Omental fat pad (tissue), 4 donors: ENCODE data around the gene ABHD4. TPM values are rescaled to one million over a fixed set of nuclear protein-coding genes. Genes with fewer than 3 reads are reported as not detected.
A peak's percentile ranks its signal among the peaks of the same experiment; 100 is the strongest.
"Not testable (repeated sequence)": the region's sequence is repeated elsewhere in the genome, so short reads cannot be mapped to it uniquely, and the experiment has no call there.

Experiments used
- ATAC-seq: fragments of 150-250 bp; one replicate; pipeline ENCODE4 v1.9.1; 2016; ENCODE audit warnings: mild to moderate bottlenecking, moderate library complexity; ENCODE audit not compliant: low FRiP score
- DNase-seq: peaks from one replicate; pipeline ENCODE4 v3.0.0-alpha.2; 2019; ENCODE audit warnings: low spot score
- CTCF ChIP-seq, 3 donors: fragments of 450-650 bp; IDR thresholded peaks; one replicate each; pipeline ENCODE4 v1.5.1; 2016 to 2017; ENCODE audit warnings: antibody characterized with exemption in 3 of 3, mild to moderate bottlenecking in 3 of 3, moderate library complexity in 2 of 3
- total RNA-seq, 4 donors: library from RNA; depleted of rRNA; stranded (reverse); fragments of >200 nt; gene quantifications; one replicate each; pipeline ENCODE4 v1.1.0, GENCODE V29; 2016

ABHD4 gene
- total RNA-seq, 4 donors from 2014 or later, result 14.9 to 33.5 (median 21.1) TPM

- DNase-seq (no peak), ATAC-seq (no peak)
- no peak for TF ChIP-seq CTCF (IDR thresholded peaks at IDR 0.05)
These were observed 17.5 kb upstream of the ABHD4 start for GRCh38 chr14:22580625-22581024.

DNA sequence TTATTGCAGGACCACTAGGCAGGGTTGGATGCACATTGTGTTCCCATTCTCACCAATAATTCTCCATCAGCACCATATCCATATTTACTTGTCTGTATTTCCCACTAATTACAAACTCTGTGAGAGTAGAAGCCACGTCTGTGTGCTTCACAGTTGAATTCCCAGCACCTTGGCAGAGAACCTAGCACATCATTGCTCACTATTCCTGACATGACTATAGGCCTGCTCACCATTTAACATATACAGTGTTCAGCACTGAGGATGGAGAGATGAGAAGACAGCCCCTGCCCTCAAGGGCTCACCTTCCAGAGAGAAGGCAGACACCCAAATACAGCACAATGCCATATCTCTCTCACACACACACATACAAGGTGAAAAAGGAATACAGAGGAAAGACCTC lies 14.1 kb upstream of the ABHD4 start:
- no peak for TF ChIP-seq CTCF (IDR thresholded peaks at IDR 0.05)
- ATAC-seq (no peak), DNase-seq (no peak)

GRCh38 chr14:22587247-22587646 lies 10.9 kb upstream of the ABHD4 start:
- DNase-seq (no peak), ATAC-seq (no peak)
- TF ChIP-seq CTCF (IDR thresholded peaks at IDR 0.05), result no peak

DNA sequence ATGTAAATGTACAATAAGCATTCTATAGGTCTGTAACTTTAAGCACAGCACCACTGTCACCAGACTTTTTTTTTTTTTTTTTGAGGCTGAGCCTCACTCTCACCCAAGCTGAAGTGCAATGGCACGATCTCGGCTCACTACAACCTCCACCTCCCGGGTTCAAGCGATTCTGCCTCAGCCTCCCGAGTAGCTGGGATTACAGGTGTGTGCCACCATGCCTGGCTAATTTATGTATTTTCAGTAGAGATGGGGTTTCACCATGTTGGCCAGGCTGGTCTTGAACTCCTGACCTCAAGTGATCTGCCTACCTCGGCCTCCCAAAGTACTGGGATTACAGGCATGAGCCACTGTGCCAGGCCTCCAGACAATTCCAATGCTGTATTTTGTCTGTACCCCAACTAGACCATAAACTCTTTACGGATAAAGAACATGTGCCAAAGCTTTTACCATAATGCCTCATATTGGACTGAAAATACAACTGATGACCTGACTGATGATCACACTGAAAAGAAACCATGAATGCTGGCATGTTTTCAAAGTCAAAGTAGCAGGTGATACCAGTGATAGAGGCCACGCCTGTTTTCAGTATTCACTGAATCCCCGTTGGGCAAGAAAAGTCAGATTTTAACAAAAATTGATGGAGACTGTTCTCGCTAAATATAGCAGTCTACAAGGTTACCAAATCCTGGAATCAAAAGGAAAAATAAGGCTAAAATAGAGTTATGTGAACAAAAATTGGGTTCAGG lies 10.2 kb upstream of the ABHD4 start:
- not testable (repeated sequence) for DNase-seq, ATAC-seq

GRCh38 chr14:22588526-22589095 lies 9.5 kb upstream of the ABHD4 start:
- DNase-seq, result no peak
- ATAC-seq, result peak; percentile 9
- TF ChIP-seq CTCF (IDR thresholded peaks at IDR 0.05), result no peak

DNA sequence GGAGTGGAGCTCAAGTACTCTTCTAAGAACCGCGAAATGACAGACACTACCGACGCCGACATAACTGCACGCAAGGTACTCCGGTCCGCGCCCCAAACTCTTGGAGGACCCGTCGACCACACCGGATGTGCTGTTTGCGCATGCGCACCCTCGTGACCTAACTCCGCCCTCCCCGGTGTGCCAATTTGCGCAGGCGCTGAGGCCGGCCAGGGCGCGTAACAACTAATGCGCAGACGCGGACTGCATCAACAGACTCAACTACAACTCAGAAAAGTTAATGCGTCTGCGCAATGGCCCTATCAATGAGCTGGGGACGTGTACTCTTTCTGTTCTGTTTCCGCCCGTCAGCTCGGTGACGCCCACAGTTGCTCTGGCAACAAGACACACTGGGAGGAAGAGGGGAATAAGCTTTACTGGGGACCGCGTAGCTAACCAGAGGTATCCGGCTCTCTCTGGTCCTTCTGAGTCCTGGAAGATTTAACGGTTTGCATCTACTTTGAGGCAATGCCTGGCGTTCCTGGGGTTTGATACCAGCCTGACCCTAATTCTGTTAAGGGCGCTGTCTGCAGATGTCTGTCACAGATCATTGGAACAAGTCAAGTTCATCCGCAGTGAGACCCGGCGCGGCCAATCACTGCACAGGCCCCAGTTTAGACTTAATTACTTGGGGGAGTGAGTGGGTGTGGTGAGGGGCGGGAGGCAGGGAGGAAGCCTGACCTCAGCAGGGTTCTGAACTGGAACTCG lies 8.8 kb upstream of the ABHD4 start, which contains the start of gene DAD1:
Gene DAD1 (minus strand): TSS at position 129 of the 744 bp plus-strand sequence. CDS start 67 bp downstream, at position 62.
- ATAC-seq, result peak; percentile 100
- peak; percentile 94 for DNase-seq
- no peak for TF ChIP-seq CTCF (IDR thresholded peaks at IDR 0.05)

DNA sequence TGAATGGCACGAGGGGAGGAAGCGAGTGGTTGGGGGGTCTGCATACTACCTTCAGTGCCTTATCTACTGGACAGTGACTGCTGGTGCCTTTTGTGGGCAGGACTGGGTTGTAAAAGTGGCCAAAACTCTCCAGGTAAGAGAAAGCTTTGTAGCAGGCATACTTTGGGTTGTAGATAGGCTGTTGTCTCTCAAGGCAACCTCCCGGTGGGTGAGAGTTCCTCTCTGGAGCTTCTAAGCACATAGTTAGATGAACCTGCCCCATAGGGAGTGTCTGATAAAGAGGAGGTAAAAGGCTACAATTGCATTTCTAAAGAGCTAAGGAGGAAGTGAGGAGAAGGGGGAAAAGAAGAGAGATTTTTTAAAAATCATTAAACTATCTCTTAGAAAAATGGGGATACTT lies 4.9 kb upstream of the ABHD4 start:
- no peak for TF ChIP-seq CTCF (IDR thresholded peaks at IDR 0.05)
- DNase-seq (no peak), ATAC-seq (no peak)
